ENCODE results near the gene SPEG. TPM values are rescaled to one million over a fixed set of nuclear protein-coding genes. Genes with fewer than 3 reads are reported as not detected.

The SPEG gene
- total RNA-seq, 4 donors from 2014 or later: 6.7 to 10.2 (median 8.1) TPM

DNA sequence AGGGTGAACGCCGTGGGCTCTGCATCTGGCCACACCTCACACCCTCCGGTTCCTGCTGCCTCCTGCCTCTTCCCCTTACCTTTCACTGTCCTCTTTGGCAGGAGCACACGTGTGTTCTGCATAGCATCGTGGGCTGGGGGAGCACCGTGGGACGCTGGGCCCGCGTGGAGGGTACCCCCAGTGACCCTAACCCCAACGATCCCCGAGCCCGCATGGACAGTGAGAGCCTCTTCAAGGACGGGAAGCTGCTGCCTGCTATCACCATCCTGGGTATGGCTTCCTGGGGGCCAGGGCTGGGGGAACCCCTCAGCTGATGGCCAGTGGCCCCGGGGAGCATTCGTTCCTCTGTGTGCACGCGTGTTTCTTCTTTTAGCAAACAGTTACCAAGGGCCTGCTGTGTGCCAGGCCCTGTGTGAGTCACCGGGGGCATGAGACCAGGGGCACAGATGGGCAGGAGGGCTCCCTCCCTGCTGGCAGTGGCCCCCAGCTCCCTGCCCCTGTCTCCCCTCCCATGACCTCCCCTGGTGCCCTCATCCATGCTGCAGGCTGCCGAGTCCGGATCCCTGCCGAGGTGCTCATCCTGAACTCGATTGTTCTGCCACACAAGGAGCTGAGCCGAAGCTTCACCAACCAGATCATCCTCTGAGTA lies 71.6 kb downstream of the SPEG start:
- Histone ChIP-seq H3K9me3 (no peaks in the 10 kb centered on the region), H3K4me3 (no peak overlapping the region), H3K27me3 (peaks cover 0 to 29% of the 10 kb centered on the region in 2 donors), H3K36me3 (peaks cover 0 to 63% (median 0%) of the 10 kb centered on the region in 3 donors), H3K4me1 (peaks cover 0 to 26% (median 11%) of the 10 kb centered on the region in 4 donors), H3K27ac (no peak overlapping the region)
- 77 to 80% methylated on average over 19 to 22 of the region's 23 CpGs for WGBS, 2 donors
- TF ChIP-seq EP300 (IDR thresholded peaks at IDR 0.05) (no peak), POLR2A (IDR thresholded peaks at IDR 0.05) (no peak), CTCF (IDR thresholded peaks at IDR 0.05) (no peak)
- DNase-seq (ENCODE audit: low spot score in 2 of 2): no peak

DNA sequence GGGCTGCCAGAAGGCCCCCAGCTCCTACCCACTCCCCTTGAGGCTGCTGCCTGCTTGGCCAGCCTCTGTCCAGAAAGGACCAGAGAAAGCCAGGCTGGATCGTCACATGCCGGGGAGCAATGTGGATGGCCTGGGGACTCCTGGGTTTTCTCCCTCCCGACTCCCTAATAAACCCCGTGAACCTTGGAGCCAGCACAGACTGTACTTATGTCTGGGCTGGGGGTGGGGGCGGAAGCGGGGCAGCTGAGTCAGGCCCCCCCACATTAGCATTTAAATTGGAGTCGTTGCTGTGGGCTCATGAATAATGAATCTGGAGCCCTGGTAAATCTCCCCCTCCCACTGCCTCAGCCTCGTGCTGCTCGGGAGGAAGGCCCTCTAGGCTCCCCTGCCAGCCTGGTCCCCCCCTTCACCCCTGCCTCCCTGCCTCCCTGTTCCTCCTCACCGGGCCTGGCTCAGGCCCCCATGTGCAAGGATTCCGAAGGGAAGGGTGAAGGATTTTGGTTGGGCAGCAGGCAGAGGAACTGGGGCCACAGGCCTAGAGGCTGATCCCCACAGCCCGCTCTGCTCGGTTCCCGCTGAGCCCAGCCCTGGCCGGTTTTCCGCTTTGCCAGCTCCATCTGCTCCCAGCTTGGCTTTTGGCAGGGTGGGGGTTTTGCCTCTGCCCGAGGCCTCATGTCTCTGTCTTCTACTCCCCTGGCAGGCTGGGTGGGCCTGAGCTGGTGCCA lies 72.3 kb downstream of the SPEG start:
- no peaks in the 10 kb centered on the region for H3K9me3 ChIP-seq
- no peak overlapping the region for H3K27ac ChIP-seq
- H3K4me1 ChIP-seq: peaks cover 0 to 32% (median 11%) of the 10 kb centered on the region in 4 donors
- peaks cover 0 to 59% (median 0%) of the 10 kb centered on the region in 3 donors for H3K36me3 ChIP-seq
- peaks cover 0 to 36% of the 10 kb centered on the region in 2 donors for H3K27me3 ChIP-seq
- no peak for DNase-seq (ENCODE audit: low spot score in 2 of 2)
- 69 to 70% methylated on average over 17 of the region's 17 CpGs for WGBS, 2 donors
- no peak for TF ChIP-seq POLR2A (IDR thresholded peaks at IDR 0.05)
- no peak for TF ChIP-seq EP300 (IDR thresholded peaks at IDR 0.05)
- no peak for TF ChIP-seq CTCF (IDR thresholded peaks at IDR 0.05)
- no peak overlapping the region for H3K4me3 ChIP-seq

GRCh38 chr2:219507581-219508443 lies 73.2 kb downstream of the SPEG start:
- no peak overlapping the region for H3K4me3 ChIP-seq
- H3K9me3 ChIP-seq: no peaks in the 10 kb centered on the region
- 52 to 54% methylated on average over 8 of the region's 8 CpGs for WGBS, 2 donors
- H3K27ac ChIP-seq: no peak overlapping the region
- peaks cover 0 to 44% of the 10 kb centered on the region in 2 donors for H3K27me3 ChIP-seq
- H3K36me3 ChIP-seq: peaks cover 0 to 51% (median 0%) of the 10 kb centered on the region in 3 donors
- TF ChIP-seq EP300 (IDR thresholded peaks at IDR 0.05) (no peak), POLR2A (IDR thresholded peaks at IDR 0.05) (no peak), CTCF (IDR thresholded peaks at IDR 0.05) (no peak)
- DNase-seq (ENCODE audit: low spot score in 2 of 2): no peak
- H3K4me1 ChIP-seq: peaks cover 0 to 38% (median 11%) of the 10 kb centered on the region in 4 donors

DNA sequence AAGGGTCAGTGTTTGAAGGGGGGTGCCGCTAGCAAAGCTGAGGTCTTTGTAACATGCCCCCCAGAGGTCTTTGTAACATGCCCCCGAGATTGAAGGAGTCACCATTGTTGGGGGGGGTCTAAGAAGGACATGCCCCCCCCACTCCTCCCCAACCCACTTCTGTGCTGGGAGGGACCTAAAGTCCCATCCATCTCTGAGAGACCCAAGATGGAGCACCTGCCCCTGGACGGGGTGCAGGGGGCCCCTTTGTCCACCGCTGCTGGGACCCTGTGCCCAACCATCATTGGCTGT lies 73.7 kb downstream of the SPEG start:
- no peak overlapping the region for H3K4me3 ChIP-seq
- TF ChIP-seq EP300 (IDR thresholded peaks at IDR 0.05) (no peak), CTCF (IDR thresholded peaks at IDR 0.05) (no peak), POLR2A (IDR thresholded peaks at IDR 0.05) (no peak)
- H3K9me3 ChIP-seq: no peaks in the 10 kb centered on the region
- DNase-seq (ENCODE audit: low spot score in 2 of 2): no peak
- H3K36me3 ChIP-seq: peaks cover 0 to 45% (median 0%) of the 10 kb centered on the region in 3 donors
- H3K4me1 ChIP-seq: peaks cover 0 to 42% (median 11%) of the 10 kb centered on the region in 4 donors
- 44 to 46% methylated on average over 4 of the region's 4 CpGs for WGBS, 2 donors
- no peak overlapping the region for H3K27ac ChIP-seq
- peaks cover 0 to 50% of the 10 kb centered on the region in 2 donors for H3K27me3 ChIP-seq

Measured in tibial nerve (tissue), 4 donors.